GM12874 (cell line): ENCODE measurements around the gene ZNF865.

Source experiments
- TF ChIP-seq, protein P1 (sequence below): IDR thresholded peaks from 2 replicates; pipeline ENCODE4 v1.5.1; 2011; ENCODE audit warnings: low read depth, mild to moderate bottlenecking, control low read depth, low read length, moderate library complexity; ENCODE audit not compliant: insufficient read depth

ZNF865 gene

GRCh38 chr19:55614711-55615542 lies 9.5 kb downstream of the ZNF865 start:
- TF ChIP-seq, protein P1, sequence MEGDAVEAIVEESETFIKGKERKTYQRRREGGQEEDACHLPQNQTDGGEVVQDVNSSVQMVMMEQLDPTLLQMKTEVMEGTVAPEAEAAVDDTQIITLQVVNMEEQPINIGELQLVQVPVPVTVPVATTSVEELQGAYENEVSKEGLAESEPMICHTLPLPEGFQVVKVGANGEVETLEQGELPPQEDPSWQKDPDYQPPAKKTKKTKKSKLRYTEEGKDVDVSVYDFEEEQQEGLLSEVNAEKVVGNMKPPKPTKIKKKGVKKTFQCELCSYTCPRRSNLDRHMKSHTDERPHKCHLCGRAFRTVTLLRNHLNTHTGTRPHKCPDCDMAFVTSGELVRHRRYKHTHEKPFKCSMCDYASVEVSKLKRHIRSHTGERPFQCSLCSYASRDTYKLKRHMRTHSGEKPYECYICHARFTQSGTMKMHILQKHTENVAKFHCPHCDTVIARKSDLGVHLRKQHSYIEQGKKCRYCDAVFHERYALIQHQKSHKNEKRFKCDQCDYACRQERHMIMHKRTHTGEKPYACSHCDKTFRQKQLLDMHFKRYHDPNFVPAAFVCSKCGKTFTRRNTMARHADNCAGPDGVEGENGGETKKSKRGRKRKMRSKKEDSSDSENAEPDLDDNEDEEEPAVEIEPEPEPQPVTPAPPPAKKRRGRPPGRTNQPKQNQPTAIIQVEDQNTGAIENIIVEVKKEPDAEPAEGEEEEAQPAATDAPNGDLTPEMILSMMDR, result no peak

- TF ChIP-seq, protein P1, result no peak
These were observed 10.3 kb downstream of the ZNF865 start for GRCh38 chr19:55615543-55616394.

- TF ChIP-seq, protein P1, result no peak
These were observed 11.0 kb downstream of the ZNF865 start for GRCh38 chr19:55616395-55616875.

- TF ChIP-seq, protein P1, result no peak
These were observed 12.0 kb downstream of the ZNF865 start for GRCh38 chr19:55617426-55617825.

GRCh38 chr19:55618426-55618825 lies 13.0 kb downstream of the ZNF865 start:
- TF ChIP-seq, protein P1, result no peak

DNA sequence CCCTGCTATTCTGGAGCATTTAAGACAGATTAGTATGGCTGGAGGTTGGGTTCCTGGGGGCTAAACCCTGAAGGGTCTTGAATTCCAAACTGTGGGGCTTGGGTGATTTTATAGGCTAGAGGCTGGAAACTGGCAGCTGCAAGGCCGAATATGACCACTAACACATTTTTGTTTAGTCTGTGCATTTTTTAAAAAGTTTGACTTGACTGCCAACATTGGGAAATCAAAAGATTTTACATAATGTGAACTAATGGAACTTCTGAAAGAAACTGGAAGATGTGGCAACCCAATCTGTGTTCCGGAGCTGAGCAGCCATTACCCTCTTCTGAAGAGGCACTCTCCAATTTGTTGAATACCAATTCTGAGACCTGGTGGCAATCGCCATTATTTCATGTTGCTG lies 13.8 kb downstream of the ZNF865 start:
- TF ChIP-seq, protein P1, result no peak
